SJCRH30 (cell line): ENCODE measurements around the gene ITPRID2. TPM values are rescaled to one million over a fixed set of nuclear protein-coding genes. Genes with fewer than 3 reads are reported as not detected.

ENCODE experiments used
- DNase-seq, 2 experiments: peaks; one replicate each; pipeline ENCODE4 v3.0.0-alpha.2; 2015 to 2020
- H3K27ac ChIP-seq: fragments of 250-450 bp; sonication (Bioruptor Pico); 2 replicates; pipeline ENCODE4 v1.5.1; 2020; ENCODE audit warnings: mild to moderate bottlenecking, moderate library complexity
- H3K27me3 ChIP-seq: fragments of 250-450 bp; sonication (Bioruptor Pico); 2 replicates; pipeline ENCODE4 v1.5.1; 2020; ENCODE audit warnings: mild to moderate bottlenecking, moderate library complexity
- H3K36me3 ChIP-seq: fragments of 250-450 bp; sonication (Bioruptor Pico); 2 replicates; pipeline ENCODE4 v1.5.1; 2020; ENCODE audit warnings: mild to moderate bottlenecking, moderate library complexity
- H3K4me1 ChIP-seq: fragments of 250-450 bp; sonication (Bioruptor Pico); 2 replicates; pipeline ENCODE4 v1.5.1; 2020; ENCODE audit warnings: mild to moderate bottlenecking, moderate library complexity
- H3K4me3 ChIP-seq: fragments of 250-450 bp; sonication (Bioruptor Pico); 2 replicates; pipeline ENCODE4 v1.5.1; 2020; ENCODE audit warnings: mild to moderate bottlenecking, moderate library complexity
- H3K9me3 ChIP-seq: fragments of 250-450 bp; sonication (Bioruptor Pico); replicated peaks from 2 replicates; pipeline ENCODE4 v1.5.1; 2020; ENCODE audit warnings: mild to moderate bottlenecking, moderate library complexity
- total RNA-seq: library from RNA; depleted of rRNA; stranded (reverse); fragments of >200 nt; shearing (Covaris generic); gene quantifications from 2 replicates; pipeline ENCODE4 v1.2.3, GENCODE V29; 2014

ITPRID2 gene
- total RNA-seq, 1 experiment from 2014 or later: 91.2 TPM

- Histone ChIP-seq H3K4me1 (no peaks in the 10 kb centered on the region), H3K27me3 (no peaks in the 10 kb centered on the region), H3K36me3 (peaks cover 78% of the 10 kb centered on the region), H3K4me3 (no peak overlapping the region), H3K27ac (no peak overlapping the region), H3K9me3 (no peaks in the 10 kb centered on the region)
- no peak for DNase-seq
Measured at GRCh38 chr2:181916726-181917718, 25.5 kb downstream of the ITPRID2 start.

GRCh38 chr2:181918188-181918587, 26.7 kb downstream of the ITPRID2 start:
- no peak overlapping the region for H3K27ac ChIP-seq

GRCh38 chr2:181923121-181923520, 31.6 kb downstream of the ITPRID2 start:
- no peaks in the 10 kb centered on the region for H3K9me3 ChIP-seq
- H3K27me3 ChIP-seq: no peaks in the 10 kb centered on the region
- no peak for DNase-seq
- H3K27ac ChIP-seq: no peak overlapping the region
- peaks cover 75% of the 10 kb centered on the region for H3K36me3 ChIP-seq
- no peak overlapping the region for H3K4me3 ChIP-seq
- no peaks in the 10 kb centered on the region for H3K4me1 ChIP-seq

More at GRCh38 chr2:181918188-181918587, 26.7 kb downstream of the ITPRID2 start:
- peaks cover 77% of the 10 kb centered on the region for H3K36me3 ChIP-seq
- H3K9me3 ChIP-seq: no peaks in the 10 kb centered on the region
- no peaks in the 10 kb centered on the region for H3K27me3 ChIP-seq
- no peak for DNase-seq
- no peaks in the 10 kb centered on the region for H3K4me1 ChIP-seq
- H3K4me3 ChIP-seq: no peak overlapping the region

DNA sequence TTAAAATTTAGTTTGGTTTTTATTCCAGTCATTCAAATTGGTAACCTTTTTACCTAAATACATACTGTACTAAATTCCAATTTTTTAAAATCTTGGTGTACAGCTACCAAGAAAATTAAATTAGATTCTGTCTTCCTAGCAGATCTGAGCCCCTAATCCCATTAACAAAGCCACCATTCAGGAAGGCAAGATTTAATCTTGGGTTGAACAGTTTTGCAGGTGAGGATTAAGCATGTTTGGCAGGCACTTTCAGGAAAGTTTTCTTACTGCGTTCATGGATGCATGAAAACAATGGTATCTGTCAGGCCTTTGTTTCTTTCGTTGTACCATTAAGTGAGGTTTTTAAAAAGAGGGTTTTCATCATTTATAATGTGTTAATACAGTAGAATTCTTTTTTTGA, 32.8 kb downstream of the ITPRID2 start:
- no peaks in the 10 kb centered on the region for H3K9me3 ChIP-seq
- DNase-seq: no peak
- no peak overlapping the region for H3K27ac ChIP-seq
- H3K4me1 ChIP-seq: no peaks in the 10 kb centered on the region
- H3K36me3 ChIP-seq: peaks cover 72% of the 10 kb centered on the region
- no peaks in the 10 kb centered on the region for H3K27me3 ChIP-seq
- H3K4me3 ChIP-seq: no peak overlapping the region

DNA sequence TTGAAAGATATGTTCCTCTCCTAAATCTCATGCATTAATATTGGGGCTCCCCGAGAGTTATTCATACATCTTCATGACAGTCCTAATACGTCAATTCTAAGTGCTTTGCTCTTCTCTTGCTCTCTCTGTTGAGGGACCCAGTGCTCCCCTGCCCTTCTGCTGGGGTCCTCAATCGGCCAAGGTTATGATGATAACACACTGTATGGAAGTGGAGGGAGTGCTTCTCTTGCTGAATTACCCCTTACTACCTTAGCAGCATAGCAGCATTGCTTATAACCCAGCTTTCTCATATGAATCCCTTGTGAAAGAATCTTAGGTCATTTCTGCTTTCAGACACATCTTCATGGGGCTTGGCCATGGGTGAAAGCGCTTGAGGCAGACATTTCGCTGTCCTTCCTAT, 43.2 kb downstream of the ITPRID2 start:
- no peak for DNase-seq
- H3K27ac ChIP-seq: no peak overlapping the region
- H3K9me3 ChIP-seq: no peaks in the 10 kb centered on the region
- no peak overlapping the region for H3K4me3 ChIP-seq
- H3K27me3 ChIP-seq: no peaks in the 10 kb centered on the region
- H3K4me1 ChIP-seq: no peaks in the 10 kb centered on the region
- H3K36me3 ChIP-seq: peaks cover 14% of the 10 kb centered on the region

DNA sequence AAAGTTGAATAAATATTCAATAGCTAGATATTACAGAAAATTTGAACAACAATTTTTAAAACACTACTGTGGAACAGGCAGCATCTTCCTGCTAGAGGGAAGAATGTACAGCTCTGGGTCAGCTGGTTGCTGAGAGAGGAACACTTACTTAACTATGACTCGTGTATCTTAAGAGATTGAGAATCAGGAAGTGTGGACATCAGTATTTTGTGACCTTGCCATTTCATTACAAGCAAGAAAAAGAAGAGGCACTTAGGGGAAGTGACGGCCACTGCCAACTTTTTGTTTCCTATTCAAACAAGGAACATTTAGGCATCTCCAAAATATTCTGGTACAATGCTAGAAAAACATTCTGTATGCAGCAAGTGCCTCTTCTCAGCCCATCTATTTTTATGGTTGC, 45.9 kb downstream of the ITPRID2 start:
- Histone ChIP-seq H3K27me3 (no peaks in the 10 kb centered on the region), H3K4me3 (no peak overlapping the region), H3K27ac (no peak overlapping the region), H3K9me3 (no peaks in the 10 kb centered on the region), H3K36me3 (no peaks in the 10 kb centered on the region), H3K4me1 (no peaks in the 10 kb centered on the region)
- no peak for DNase-seq

DNA sequence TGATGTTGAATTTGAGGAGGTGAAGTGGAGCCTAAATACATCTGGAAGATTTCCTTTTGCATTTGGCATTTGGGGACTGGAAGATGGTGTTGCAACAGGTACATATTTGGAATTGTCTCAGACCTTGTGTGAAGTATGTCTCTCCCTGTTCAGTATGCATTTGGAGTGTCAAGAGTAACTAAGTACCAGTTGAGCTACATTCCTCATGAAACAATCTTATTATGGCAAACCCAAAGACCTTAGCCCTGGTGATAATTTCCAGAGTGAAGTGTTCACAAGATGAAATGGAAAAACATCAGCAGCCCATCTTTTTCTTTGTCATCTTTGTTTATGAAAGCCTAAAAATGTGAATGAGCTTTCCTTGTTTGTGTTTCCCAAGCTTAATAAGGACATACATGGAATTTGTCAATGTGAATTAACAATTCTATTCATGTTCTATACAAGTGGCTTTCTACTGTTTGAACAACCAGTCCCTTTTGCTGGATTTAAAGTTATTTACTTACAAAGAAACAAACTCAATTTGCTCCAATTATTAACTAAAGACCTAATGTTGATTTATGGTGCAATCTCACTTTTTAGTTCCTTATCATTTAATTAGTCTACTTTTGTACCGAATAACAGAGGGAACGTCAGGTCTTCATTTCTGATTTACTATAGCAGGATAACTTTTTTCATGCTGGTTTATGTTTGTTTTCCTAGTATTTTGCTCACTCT, 52.0 kb downstream of the ITPRID2 start:
- H3K4me1 ChIP-seq: no peaks in the 10 kb centered on the region

DNA sequence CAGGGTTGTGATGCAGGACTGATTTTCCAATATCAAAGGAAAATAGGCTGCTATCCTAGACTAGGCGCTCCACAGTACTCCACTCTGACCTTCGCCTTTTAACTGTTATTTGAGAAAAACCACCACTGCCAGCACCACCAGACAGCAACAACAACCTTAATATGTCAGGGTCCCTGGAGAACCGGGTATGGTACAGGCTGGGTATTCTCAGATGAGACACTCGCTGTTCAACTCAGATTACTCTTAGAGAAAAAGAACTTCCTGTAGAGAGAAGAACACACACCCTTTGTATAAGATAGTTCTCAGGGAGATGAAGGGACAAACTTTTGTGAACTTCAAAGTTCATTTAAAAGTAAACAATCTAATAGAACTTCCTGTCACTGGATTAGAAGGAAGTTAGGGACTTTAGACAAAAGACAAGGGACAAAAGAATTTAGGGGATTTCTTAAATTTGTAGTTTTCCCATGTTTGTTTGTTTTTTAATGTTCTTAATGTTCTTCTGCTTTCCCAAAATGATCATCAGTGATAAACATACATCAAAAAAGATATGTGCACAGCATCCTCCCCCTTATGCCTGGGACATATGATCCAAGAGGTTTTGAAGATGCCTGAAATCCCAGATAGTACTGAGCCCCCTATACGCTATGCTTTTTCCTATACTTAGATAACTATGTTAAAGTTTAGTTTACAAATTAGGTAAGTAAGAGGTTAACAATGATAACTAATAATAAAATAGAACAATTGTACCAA, 52.8 kb downstream of the ITPRID2 start:
- Histone ChIP-seq H3K27me3 (no peaks in the 10 kb centered on the region), H3K27ac (no peak overlapping the region), H3K9me3 (peaks cover 3% of the 10 kb centered on the region; the same call in 1 of the 2 replicates), H3K36me3 (no peaks in the 10 kb centered on the region), H3K4me3 (no peak overlapping the region), H3K4me1 (no peaks in the 10 kb centered on the region)
- DNase-seq: no peak

More for the DNA sequence above, 52.0 kb downstream of the ITPRID2 start:
- Histone ChIP-seq H3K36me3 (no peaks in the 10 kb centered on the region), H3K4me3 (no peak overlapping the region), H3K27ac (no peak overlapping the region), H3K27me3 (no peaks in the 10 kb centered on the region), H3K9me3 (peaks cover 3% of the 10 kb centered on the region; the same call in 1 of the 2 replicates)
- DNase-seq: no peak

- no peak for DNase-seq
- H3K36me3 ChIP-seq: no peaks in the 10 kb centered on the region
- H3K4me1 ChIP-seq: no peaks in the 10 kb centered on the region
- H3K27ac ChIP-seq: no peak overlapping the region
- no peaks in the 10 kb centered on the region for H3K27me3 ChIP-seq
- peaks cover 3% of the 10 kb centered on the region; the same call in 1 of the 2 replicates for H3K9me3 ChIP-seq
- H3K4me3 ChIP-seq: no peak overlapping the region
Measured at GRCh38 chr2:181944914-181945291, 53.4 kb downstream of the ITPRID2 start.

- DNase-seq: no peak
- H3K27me3 ChIP-seq: no peaks in the 10 kb centered on the region
Measured at GRCh38 chr2:181946444-181947127, 55.1 kb downstream of the ITPRID2 start.

DNA sequence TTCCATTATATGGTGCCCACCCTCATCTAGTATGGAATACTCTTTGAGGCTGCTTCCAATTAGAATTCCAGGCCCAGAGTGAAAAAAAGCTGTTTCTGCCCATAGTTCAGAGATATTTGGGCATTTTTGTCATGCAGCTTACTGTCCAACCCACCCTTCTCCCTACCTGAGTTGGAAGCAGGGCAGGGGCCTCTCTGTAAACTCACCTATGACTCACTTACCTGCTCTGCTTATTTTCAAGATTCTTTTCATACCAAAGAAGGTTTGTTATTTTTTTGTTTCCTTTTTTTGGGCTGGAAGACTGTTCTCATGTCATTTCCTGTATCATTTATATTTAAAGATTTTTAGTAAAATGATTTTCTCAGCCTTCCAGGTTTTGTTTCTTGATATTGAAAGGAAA, 55.7 kb downstream of the ITPRID2 start:
- H3K9me3 ChIP-seq: peaks cover 3% of the 10 kb centered on the region; the same call in 1 of the 2 replicates
- no peaks in the 10 kb centered on the region for H3K27me3 ChIP-seq
- no peaks in the 10 kb centered on the region for H3K36me3 ChIP-seq
- no peak for DNase-seq
- no peak overlapping the region for H3K27ac ChIP-seq
- H3K4me1 ChIP-seq: no peaks in the 10 kb centered on the region
- no peak overlapping the region for H3K4me3 ChIP-seq

More at GRCh38 chr2:181946444-181947127, 55.1 kb downstream of the ITPRID2 start:
- H3K9me3 ChIP-seq: peaks cover 3% of the 10 kb centered on the region; the same call in 1 of the 2 replicates
- H3K27ac ChIP-seq: no peak overlapping the region
- no peak overlapping the region for H3K4me3 ChIP-seq
- H3K4me1 ChIP-seq: no peaks in the 10 kb centered on the region
- H3K36me3 ChIP-seq: no peaks in the 10 kb centered on the region

- H3K27me3 ChIP-seq: no peaks in the 10 kb centered on the region
- H3K36me3 ChIP-seq: no peaks in the 10 kb centered on the region
- no peaks in the 10 kb centered on the region for H3K4me1 ChIP-seq
- no peak for DNase-seq
- H3K4me3 ChIP-seq: no peak overlapping the region
- no peak overlapping the region for H3K27ac ChIP-seq
- H3K9me3 ChIP-seq: peaks cover under 1% of the 10 kb centered on the region; the same call in 1 of the 2 replicates
Measured at GRCh38 chr2:181948227-181948626, 56.7 kb downstream of the ITPRID2 start.

GRCh38 chr2:181949047-181949446, 57.5 kb downstream of the ITPRID2 start:
- Histone ChIP-seq H3K4me3 (no peak overlapping the region), H3K4me1 (no peaks in the 10 kb centered on the region), H3K27me3 (no peaks in the 10 kb centered on the region), H3K27ac (no peak overlapping the region), H3K36me3 (no peaks in the 10 kb centered on the region), H3K9me3 (no peaks in the 10 kb centered on the region; the same call in 1 of the 2 replicates)
- DNase-seq: no peak
